ENCODE data around the gene SLC24A3. TPM values are rescaled to one million over a fixed set of nuclear protein-coding genes. Genes with fewer than 3 reads are reported as not detected.
A peak's percentile ranks its signal among the peaks of the same experiment; 100 is the strongest.

SLC24A3 gene
- total RNA-seq, 1 donor from 2014 or later: not detected

GRCh38 chr20:19185083-19185482, 27.4 kb upstream of the SLC24A3 start:
- no peak for ATAC-seq (ENCODE audit: low read depth)
- no peak overlapping the region for H3K27ac Mint-ChIP-seq
- POLR2A ChIA-PET: no interaction called here
- H3K9me3 Mint-ChIP-seq: peaks cover 5% of the 10 kb centered on the region
- H3K36me3 Mint-ChIP-seq (ENCODE audit: low read depth): no peaks in the 10 kb centered on the region
- no peak overlapping the region for H3K4me3 Mint-ChIP-seq
- no peaks in the 10 kb centered on the region for H3K4me1 Mint-ChIP-seq
- H3K27me3 Mint-ChIP-seq: no peaks in the 10 kb centered on the region
- DNase-seq: no peak
- TF ChIP-seq CTCF (IDR thresholded peaks at IDR 0.05): no peak
- CTCF ChIA-PET: interaction anchor here (1.2 kb wide), 1 partner anchor 553 kb away, joined by 3 read pairs; no protein-coding TSS in a partner anchor
- intact Hi-C loops (cut with micrococcal nuclease): no loop called here

GRCh38 chr20:19193349-19193748, 19.1 kb upstream of the SLC24A3 start:
- Mint-ChIP-seq H3K4me1 (no peaks in the 10 kb centered on the region), H3K27me3 (peaks cover 6% of the 10 kb centered on the region), H3K9me3 (peaks cover 7% of the 10 kb centered on the region), H3K36me3 (ENCODE audit: low read depth) (no peaks in the 10 kb centered on the region), H3K4me3 (no peak overlapping the region), H3K27ac (no peak overlapping the region)
- ChIA-PET CTCF (interaction anchor here (1.2 kb wide), 1 partner anchor 13 kb away, joined by 4 read pairs; no protein-coding TSS in a partner anchor), POLR2A (no interaction called here)
- ATAC-seq (ENCODE audit: low read depth) (no peak), DNase-seq (no peak)
- no peak for TF ChIP-seq CTCF (IDR thresholded peaks at IDR 0.05)
- intact Hi-C loops (cut with micrococcal nuclease): no loop called here

- ATAC-seq (ENCODE audit: low read depth) (no peak), DNase-seq (peak; percentile 57)
- no peaks in the 10 kb centered on the region for H3K36me3 Mint-ChIP-seq (ENCODE audit: low read depth)
- POLR2A ChIA-PET: no interaction called here
- peak; percentile 88 for TF ChIP-seq CTCF (IDR thresholded peaks at IDR 0.05)
- CTCF ChIA-PET: interaction anchor here (0.8 to 5.4 kb wide), 10 partner anchors 10 to 574 kb away, joined by 3 to 92 read pairs (median 4); no protein-coding TSS in a partner anchor
- H3K27me3 Mint-ChIP-seq: peaks cover 57% of the 10 kb centered on the region
- H3K27ac Mint-ChIP-seq: no peak overlapping the region
- intact Hi-C loops (cut with micrococcal nuclease): loop anchor here (1.0 to 10.0 kb wide), 4 partner anchors 379 to 793 kb away; no protein-coding TSS in a partner anchor
- H3K4me3 Mint-ChIP-seq: no peak overlapping the region
- no peaks in the 10 kb centered on the region for H3K9me3 Mint-ChIP-seq
- no peaks in the 10 kb centered on the region for H3K4me1 Mint-ChIP-seq
Measured at GRCh38 chr20:19205981-19206396, 6.5 kb upstream of the SLC24A3 start.

- ChIA-PET POLR2A (no interaction called here), CTCF (interaction anchor here (0.6 to 5.4 kb wide), 5 partner anchors 12 to 575 kb away, joined by 4 to 92 read pairs (median 7); no protein-coding TSS in a partner anchor)
- Mint-ChIP-seq H3K4me1 (peaks cover 3% of the 10 kb centered on the region), H3K9me3 (no peaks in the 10 kb centered on the region), H3K27me3 (peaks cover 60% of the 10 kb centered on the region), H3K27ac (no peak overlapping the region), H3K4me3 (no peak overlapping the region), H3K36me3 (ENCODE audit: low read depth) (no peaks in the 10 kb centered on the region)
- ATAC-seq (ENCODE audit: low read depth) (no peak), DNase-seq (no peak)
- TF ChIP-seq CTCF (IDR thresholded peaks at IDR 0.05): no peak
- intact Hi-C loops (cut with micrococcal nuclease): loop anchor here (2.0 to 10.0 kb wide), 2 partner anchors 377 to 795 kb away; no protein-coding TSS in a partner anchor
Measured at GRCh38 chr20:19207541-19207940, 4.9 kb upstream of the SLC24A3 start.

GRCh38 chr20:19210391-19211155, 1.9 kb upstream of the SLC24A3 start:
- H3K27ac Mint-ChIP-seq: no peak overlapping the region
- DNase-seq: no peak
- no peaks in the 10 kb centered on the region for H3K9me3 Mint-ChIP-seq

More at GRCh38 chr20:19210391-19211155, 1.9 kb upstream of the SLC24A3 start:
- intact Hi-C loops (cut with micrococcal nuclease): no loop called here
- ChIA-PET CTCF (no interaction called here), POLR2A (no interaction called here)
- H3K4me3 Mint-ChIP-seq: no peak overlapping the region
- H3K27me3 Mint-ChIP-seq: peaks cover 51% of the 10 kb centered on the region
- TF ChIP-seq CTCF (IDR thresholded peaks at IDR 0.05): no peak
- H3K4me1 Mint-ChIP-seq: peaks cover 5% of the 10 kb centered on the region
- no peak for ATAC-seq (ENCODE audit: low read depth)
- H3K36me3 Mint-ChIP-seq (ENCODE audit: low read depth): no peaks in the 10 kb centered on the region
